Measurements from ENCODE around the gene LCP1.

LCP1 gene

DNA sequence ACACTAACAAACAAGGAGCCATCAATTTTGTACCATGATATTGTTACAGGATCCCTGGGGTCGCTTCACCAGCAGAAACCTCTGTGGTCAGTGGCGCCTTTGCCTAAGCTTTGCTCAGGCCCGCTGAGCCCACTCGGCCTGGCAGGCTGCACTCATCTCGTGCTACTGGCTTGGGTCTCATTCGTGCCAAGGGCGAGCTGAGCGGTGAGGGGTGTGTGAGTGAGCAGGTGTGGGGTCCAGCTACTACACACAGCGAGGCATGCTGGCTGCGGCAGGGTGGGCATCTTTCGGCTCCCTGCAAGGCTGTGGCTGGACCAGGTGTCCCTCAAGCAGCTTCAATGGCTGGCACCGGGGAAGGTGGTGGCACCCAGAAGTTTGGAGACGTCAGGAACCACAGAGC, 96.2 kb downstream of the LCP1 start:
- no peak for DNase-seq
- in situ Hi-C loops (cut with MboI; ENCODE audit: low pct_unique_long_range_greater_than_20kb, low sequenced_read_pairs) = no loop called here

- no peak for DNase-seq
Measured at GRCh38 chr13:46082324-46082723, 99.7 kb downstream of the LCP1 start.

DNA sequence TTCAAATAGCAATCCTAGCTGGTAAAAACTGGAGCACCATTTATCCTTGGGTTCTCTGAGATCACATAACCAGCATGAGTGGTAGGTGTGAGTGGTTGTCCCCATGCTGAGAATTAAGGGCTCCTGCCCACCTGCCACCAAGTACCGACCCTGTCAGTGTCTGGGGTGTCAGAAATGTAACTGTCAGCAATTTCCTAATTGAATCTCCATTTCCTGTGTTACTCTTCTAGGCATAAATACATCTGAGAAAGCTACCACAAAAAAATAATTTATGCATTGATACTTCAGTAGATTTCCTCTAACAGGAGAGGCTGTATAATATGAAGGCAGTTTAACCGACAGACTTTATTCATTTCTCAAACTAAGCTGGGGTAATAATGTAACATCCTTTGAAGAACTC, 102.2 kb downstream of the LCP1 start:
- DNase-seq = no peak
- in situ Hi-C loops (cut with MboI; ENCODE audit: low pct_unique_long_range_greater_than_20kb, low sequenced_read_pairs) = no loop called here

More at GRCh38 chr13:46082324-46082723, 99.7 kb downstream of the LCP1 start:
- in situ Hi-C loops (cut with MboI; ENCODE audit: low pct_unique_long_range_greater_than_20kb, low sequenced_read_pairs) = no loop called here

- peak; percentile 64 for DNase-seq
- in situ Hi-C loops (cut with MboI; ENCODE audit: low pct_unique_long_range_greater_than_20kb, low sequenced_read_pairs) = no loop called here
Measured at GRCh38 chr13:46077265-46077664, 104.7 kb downstream of the LCP1 start.

GRCh38 chr13:46076827-46077226, 105.2 kb downstream of the LCP1 start:
- DNase-seq = no peak
- in situ Hi-C loops (cut with MboI; ENCODE audit: low pct_unique_long_range_greater_than_20kb, low sequenced_read_pairs) = no loop called here
